SK-N-SH (cell line): ENCODE results near the gene SMG7. TPM values are rescaled to one million over a fixed set of nuclear protein-coding genes. Genes with fewer than 3 reads are reported as not detected.

Experiments
- CTCF ChIA-PET: fragments of 300-600, 350-600 bp; formaldehyde crosslinking; extraction: SDS; loops from one replicate; lab custom pipeline; 2021; lab: Yijun Ruan, JAX
- POLR2A ChIA-PET: fragments of 350-600 bp; sonication (Branson Sonifier 250); formaldehyde crosslinking; extraction: SDS; loops from one replicate; lab custom pipeline; 2020; ENCODE audit warnings: antibody characterized with exemption, inconsistent platforms; lab: Yijun Ruan, JAX
- DNase-seq: peaks from one replicate; pipeline ENCODE4 v3.0.0; 2012
- H2AFZ ChIP-seq: fragments of 200-600 bp; sonication (generic); 2 replicates; pipeline ENCODE4 v1.8.1; 2016; ENCODE audit warnings: antibody characterized with exemption, mild to moderate bottlenecking, low read depth
- H3F3A ChIP-seq: fragments of 200-600 bp; sonication (generic); replicated peaks from 2 replicates; pipeline ENCODE3; 2016; ENCODE audit warnings: antibody characterized with exemption, mild to moderate bottlenecking; ENCODE audit not compliant: insufficient read depth
- H3K27ac ChIP-seq, 2 experiments: fragments of 200-500 bp in 1 of 2; fragments of 200-600 bp in 1 of 2; sonication (Bioruptor generic) in 1 of 2; sonication (generic), shearing (Covaris generic) in 1 of 2; 2 replicates each; pipeline versions ENCODE4 v1.5.1 to v1.6.1; 2014 to 2016; ENCODE audit warnings: low read depth in 2 of 2, inconsistent platforms in 1 of 2, low read length in 1 of 2, mild to moderate bottlenecking in 1 of 2, mixed read lengths in 1 of 2
- H3K27me3 ChIP-seq: fragments of 200-600 bp; sonication (generic), shearing (Covaris generic); 2 replicates; pipeline ENCODE4 v1.6.1; 2016; ENCODE audit warnings: mixed run types; ENCODE audit not compliant: insufficient read depth
- H3K36me3 ChIP-seq, 2 experiments: fragments of 200-500 bp in 1 of 2; fragments of 200-600 bp in 1 of 2; sonication (Bioruptor generic) in 1 of 2; sonication (generic) in 1 of 2; replicated peaks in 1 of 2; 2 replicates each; pipeline versions ENCODE3 to v1.5.1; 2014 to 2016; ENCODE audit warnings: low read length in 1 of 2, mild to moderate bottlenecking in 1 of 2; ENCODE audit not compliant: insufficient read depth in 2 of 2, control insufficient read depth in 1 of 2
- H3K4me1 ChIP-seq, 2 experiments: fragments of 200-500 bp in 1 of 2; fragments of 200-600 bp in 1 of 2; sonication (Bioruptor generic) in 1 of 2; sonication (generic), shearing (Covaris generic) in 1 of 2; 2 replicates each; pipeline versions ENCODE4 v1.5.1 to v1.6.1; 2014 to 2016; ENCODE audit warnings: low read depth in 1 of 2, low read length in 1 of 2, mixed run types in 1 of 2; ENCODE audit not compliant: insufficient read depth in 2 of 2, control insufficient read depth in 1 of 2
- H3K4me2 ChIP-seq: fragments of 200-600 bp; sonication (generic), shearing (Covaris generic); 2 replicates; pipeline ENCODE4 v1.6.1; 2017; ENCODE audit warnings: mixed run types
- H3K4me3 ChIP-seq, 2 experiments: fragments of 200-500 bp in 1 of 2; fragments of 200-600 bp in 1 of 2; sonication (Bioruptor generic) in 1 of 2; sonication (generic), shearing (Covaris generic) in 1 of 2; 2 replicates each; pipeline versions ENCODE4 v1.5.1 to v1.8.1; 2014 to 2016; ENCODE audit warnings: low read depth in 2 of 2, inconsistent platforms in 1 of 2, low read length in 1 of 2, mild to moderate bottlenecking in 1 of 2, mixed read lengths in 1 of 2, moderate library complexity in 1 of 2
- H3K79me2 ChIP-seq: fragments of 200-600 bp; sonication (generic); 2 replicates; pipeline ENCODE4 v1.8.1; 2017; ENCODE audit warnings: mild to moderate bottlenecking; ENCODE audit not compliant: insufficient read depth
- H3K9ac ChIP-seq: fragments of 200-600 bp; sonication (generic); 2 replicates; pipeline ENCODE4 v1.6.1; 2017; ENCODE audit warnings: mixed run types
- H3K9me2 ChIP-seq: fragments of 200-600 bp; sonication (generic); 2 replicates; pipeline ENCODE4 v1.6.1; 2017; ENCODE audit warnings: mixed run types
- H3K9me3 ChIP-seq: fragments of 200-600 bp; sonication (generic); 2 replicates; pipeline ENCODE4 v1.6.1; 2017; ENCODE audit warnings: mixed run types, mild to moderate bottlenecking, moderate library complexity
- H4K20me1 ChIP-seq: fragments of 200-600 bp; sonication (generic); 2 replicates; pipeline ENCODE4 v1.6.1; 2017; ENCODE audit warnings: mild to moderate bottlenecking, mixed run types; ENCODE audit not compliant: insufficient read depth
- CHD2 ChIP-seq: fragments of 150-350 bp; IDR thresholded peaks from 2 replicates; pipeline ENCODE4 v1.6.1; 2018; ENCODE audit warnings: low read length; ENCODE audit not compliant: partially characterized antibody
- EZH2phosphoT487 ChIP-seq: fragments of 200-600 bp; sonication (generic); IDR thresholded peaks from 2 replicates; pipeline ENCODE4 v1.6.1; 2017; ENCODE audit warnings: low read depth, mixed run types, mild to moderate bottlenecking, antibody characterized with exemption, moderate library complexity, borderline replicate concordance
- FOXJ3 ChIP-seq: sonication (generic); formaldehyde crosslinking; IDR thresholded peaks from 2 replicates; pipeline ENCODE4 v1.5.1; 2020; ENCODE audit warnings: mild to moderate bottlenecking, missing genetic modification reagents
- FOXM1 ChIP-seq: IDR thresholded peaks from 2 replicates; pipeline ENCODE4 v1.4.0; 2012; ENCODE audit warnings: low read depth, mild to moderate bottlenecking
- GATA2 ChIP-seq: sonication (generic); formaldehyde crosslinking; IDR thresholded peaks from 2 replicates; pipeline ENCODE4 v1.5.0; 2020; ENCODE audit warnings: mild to moderate bottlenecking, missing genetic modification reagents
- JUND ChIP-seq: IDR thresholded peaks from 2 replicates; pipeline ENCODE4 v1.4.0; 2012
- MEF2A ChIP-seq: IDR thresholded peaks from 2 replicates; pipeline ENCODE4 v1.4.0; 2012; ENCODE audit warnings: low read depth, borderline replicate concordance
- MXI1 ChIP-seq: IDR thresholded peaks from 2 replicates; pipeline ENCODE4 v1.6.1; 2012; ENCODE audit warnings: mild to moderate bottlenecking, low read depth, low read length, improper control_type of control experiment
- POLR2AphosphoS5 ChIP-seq: IDR thresholded peaks from 2 replicates; pipeline ENCODE4 v1.6.1; 2012; ENCODE audit warnings: low read depth, low read length
- RAD21 ChIP-seq: IDR thresholded peaks from 2 replicates; pipeline ENCODE4 v1.6.1; 2012; ENCODE audit warnings: mild to moderate bottlenecking, low read length
- RFX5 ChIP-seq: IDR thresholded peaks from 2 replicates; pipeline ENCODE4 v1.6.1; 2012; ENCODE audit warnings: mild to moderate bottlenecking, improper control_type of control experiment, low read length
- SMC3 ChIP-seq: IDR thresholded peaks from 2 replicates; pipeline ENCODE4 v1.6.1; 2012; ENCODE audit warnings: low read depth, low read length, improper control_type of control experiment
- TAF1 ChIP-seq: IDR thresholded peaks from 2 replicates; pipeline ENCODE4 v1.6.1; 2012; ENCODE audit warnings: low read depth, mild to moderate bottlenecking, low read length, moderate library complexity, borderline replicate concordance
- YY1 ChIP-seq: IDR thresholded peaks from 2 replicates; pipeline ENCODE4 v1.4.0; 2012; ENCODE audit warnings: low read depth, mild to moderate bottlenecking
- WGBS: methylation state at CpG from one replicate; pipeline ENCODE4 v1.1.6; 2017; ENCODE audit warnings: low lambda C conversion rate; 5-methylcytosine and 5-hydroxymethylcytosine counted together
- polyA plus RNA-seq, 3 experiments: library from polyadenylated mRNA; depleted of rRNA; stranded (reverse); fragments of >200 nt; gene quantifications; 2 replicates each; pipeline ENCODE4 v1.2.3, GENCODE V29; 2012
- TF ChIP-seq, protein P1 (sequence below): IDR thresholded peaks from 2 replicates; pipeline ENCODE4 v1.4.0; 2012; ENCODE audit warnings: low read depth, borderline replicate concordance
- TF ChIP-seq, protein P2 (sequence below): fragments of 200-600 bp; sonication (generic); IDR thresholded peaks from 2 replicates; pipeline ENCODE4 v1.6.1; 2017; ENCODE audit warnings: antibody characterized with exemption, mild to moderate bottlenecking, moderate library complexity
- TF ChIP-seq, protein P3 (sequence below): IDR thresholded peaks from 2 replicates; pipeline ENCODE4 v1.4.0; 2012; ENCODE audit warnings: low read depth, borderline replicate concordance

SMG7 gene
- polyA plus RNA-seq, 1 of the 3 experiments (the other 2 are of a cell fraction): 19.8 TPM

DNA sequence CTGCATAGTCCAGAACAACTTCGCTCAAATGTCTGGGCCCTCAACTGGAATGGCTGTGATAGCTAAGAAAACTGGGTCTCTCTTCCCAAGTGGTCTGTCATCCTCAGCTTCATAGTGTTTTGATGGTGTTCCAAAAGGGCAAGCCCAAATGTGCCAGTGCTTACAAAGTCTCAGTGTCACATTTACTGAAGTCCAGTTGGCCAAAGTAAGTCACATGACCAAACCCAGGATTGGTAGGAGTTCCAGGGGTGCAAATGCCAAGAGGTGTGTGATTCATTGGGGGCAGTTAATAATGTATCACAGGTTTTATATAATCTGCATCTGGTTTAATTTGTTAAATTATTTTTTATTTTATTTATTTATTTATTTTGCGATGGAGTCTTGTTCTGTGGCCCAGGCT, 24.9 kb downstream of the SMG7 start:
- no peaks in the 10 kb centered on the region for H3K9me3 ChIP-seq
- H3K4me2 ChIP-seq: no peak overlapping the region
- no peak overlapping the region for H2AFZ ChIP-seq
- WGBS: 97% methylated on average over 2 of the region's 2 CpGs
- no peaks in the 10 kb centered on the region for H3K27me3 ChIP-seq
- peaks cover 0 to 3% of the 10 kb centered on the region in 2 experiments; a peak in 1 of 4 replicates for H3K4me1 ChIP-seq
- H3K79me2 ChIP-seq: peaks cover 99% of the 10 kb centered on the region
- peaks cover under 1% of the 10 kb centered on the region for H3F3A ChIP-seq
- no peak overlapping the region for H3K4me3 ChIP-seq
- H3K9me2 ChIP-seq: no peaks in the 10 kb centered on the region
- DNase-seq: no peak
- POLR2A ChIA-PET: no interaction called here
- H3K27ac ChIP-seq: no peak overlapping the region
- TF ChIP-seq, protein P1, sequence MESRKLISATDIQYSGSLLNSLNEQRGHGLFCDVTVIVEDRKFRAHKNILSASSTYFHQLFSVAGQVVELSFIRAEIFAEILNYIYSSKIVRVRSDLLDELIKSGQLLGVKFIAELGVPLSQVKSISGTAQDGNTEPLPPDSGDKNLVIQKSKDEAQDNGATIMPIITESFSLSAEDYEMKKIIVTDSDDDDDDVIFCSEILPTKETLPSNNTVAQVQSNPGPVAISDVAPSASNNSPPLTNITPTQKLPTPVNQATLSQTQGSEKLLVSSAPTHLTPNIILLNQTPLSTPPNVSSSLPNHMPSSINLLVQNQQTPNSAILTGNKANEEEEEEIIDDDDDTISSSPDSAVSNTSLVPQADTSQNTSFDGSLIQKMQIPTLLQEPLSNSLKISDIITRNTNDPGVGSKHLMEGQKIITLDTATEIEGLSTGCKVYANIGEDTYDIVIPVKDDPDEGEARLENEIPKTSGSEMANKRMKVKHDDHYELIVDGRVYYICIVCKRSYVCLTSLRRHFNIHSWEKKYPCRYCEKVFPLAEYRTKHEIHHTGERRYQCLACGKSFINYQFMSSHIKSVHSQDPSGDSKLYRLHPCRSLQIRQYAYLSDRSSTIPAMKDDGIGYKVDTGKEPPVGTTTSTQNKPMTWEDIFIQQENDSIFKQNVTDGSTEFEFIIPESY: no peak
- no peak for TF ChIP-seq RAD21
- no peak for TF ChIP-seq POLR2AphosphoS5
- no peak for TF ChIP-seq GATA2 (CRISPR knock-in tag)
- no peak for TF ChIP-seq TAF1
- peaks cover 76% of the 10 kb centered on the region for H4K20me1 ChIP-seq
- H3K9ac ChIP-seq: no peak overlapping the region
- CTCF ChIA-PET: interaction anchor here (1.0 kb wide), 1 partner anchor 28 kb away, joined by 3 read pairs; no protein-coding TSS in a partner anchor
- peaks cover 0 to 9% of the 10 kb centered on the region in 2 experiments for H3K36me3 ChIP-seq

DNA sequence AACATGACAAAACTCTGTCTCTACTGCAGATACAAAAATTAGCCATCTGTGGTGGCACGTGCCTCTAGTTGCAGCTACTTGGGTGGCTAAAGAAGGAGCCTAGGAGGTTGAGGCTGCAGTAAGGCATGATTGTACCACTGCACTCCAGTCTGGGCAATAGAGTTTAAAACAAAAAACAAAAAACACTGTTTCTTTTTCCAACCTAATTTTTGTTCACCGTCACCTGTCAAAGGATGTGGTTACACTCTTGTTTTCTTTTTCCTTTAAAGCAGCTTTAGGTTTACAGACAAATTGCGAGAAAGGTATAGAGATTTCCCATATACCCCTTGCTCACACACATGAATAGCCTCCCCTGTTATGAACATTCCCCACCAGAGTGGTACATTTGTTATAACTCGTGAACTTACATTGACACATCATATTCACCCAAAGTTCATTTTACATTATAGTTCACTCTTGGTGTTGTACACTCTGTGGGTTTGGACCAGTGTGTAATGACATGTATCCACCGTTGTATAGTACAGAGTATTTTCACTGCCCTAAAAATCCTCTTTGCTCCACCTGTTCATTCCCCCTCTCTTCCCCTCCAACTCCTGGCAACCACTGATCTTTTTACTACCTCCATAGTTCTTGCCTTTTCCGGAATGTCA, 26.2 kb downstream of the SMG7 start:
- POLR2A ChIA-PET: no interaction called here
- TF ChIP-seq, protein P2, sequence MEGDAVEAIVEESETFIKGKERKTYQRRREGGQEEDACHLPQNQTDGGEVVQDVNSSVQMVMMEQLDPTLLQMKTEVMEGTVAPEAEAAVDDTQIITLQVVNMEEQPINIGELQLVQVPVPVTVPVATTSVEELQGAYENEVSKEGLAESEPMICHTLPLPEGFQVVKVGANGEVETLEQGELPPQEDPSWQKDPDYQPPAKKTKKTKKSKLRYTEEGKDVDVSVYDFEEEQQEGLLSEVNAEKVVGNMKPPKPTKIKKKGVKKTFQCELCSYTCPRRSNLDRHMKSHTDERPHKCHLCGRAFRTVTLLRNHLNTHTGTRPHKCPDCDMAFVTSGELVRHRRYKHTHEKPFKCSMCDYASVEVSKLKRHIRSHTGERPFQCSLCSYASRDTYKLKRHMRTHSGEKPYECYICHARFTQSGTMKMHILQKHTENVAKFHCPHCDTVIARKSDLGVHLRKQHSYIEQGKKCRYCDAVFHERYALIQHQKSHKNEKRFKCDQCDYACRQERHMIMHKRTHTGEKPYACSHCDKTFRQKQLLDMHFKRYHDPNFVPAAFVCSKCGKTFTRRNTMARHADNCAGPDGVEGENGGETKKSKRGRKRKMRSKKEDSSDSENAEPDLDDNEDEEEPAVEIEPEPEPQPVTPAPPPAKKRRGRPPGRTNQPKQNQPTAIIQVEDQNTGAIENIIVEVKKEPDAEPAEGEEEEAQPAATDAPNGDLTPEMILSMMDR: no peak
- no peak for TF ChIP-seq SMC3
- TF ChIP-seq CHD2: no peak
- TF ChIP-seq MXI1: no peak
- no peak for TF ChIP-seq YY1
- TF ChIP-seq, protein P1: no peak
- TF ChIP-seq RFX5: no peak
- TF ChIP-seq FOXJ3 (CRISPR knock-in tag): no peak
- no peak for TF ChIP-seq FOXM1
- no peak for TF ChIP-seq MEF2A
- no peak for TF ChIP-seq GATA2 (CRISPR knock-in tag)
- TF ChIP-seq JUND: no peak
- TF ChIP-seq, protein P3, sequence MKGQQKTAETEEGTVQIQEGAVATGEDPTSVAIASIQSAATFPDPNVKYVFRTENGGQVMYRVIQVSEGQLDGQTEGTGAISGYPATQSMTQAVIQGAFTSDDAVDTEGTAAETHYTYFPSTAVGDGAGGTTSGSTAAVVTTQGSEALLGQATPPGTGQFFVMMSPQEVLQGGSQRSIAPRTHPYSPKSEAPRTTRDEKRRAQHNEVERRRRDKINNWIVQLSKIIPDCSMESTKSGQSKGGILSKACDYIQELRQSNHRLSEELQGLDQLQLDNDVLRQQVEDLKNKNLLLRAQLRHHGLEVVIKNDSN: no peak
- TF ChIP-seq EZH2phosphoT487: no peak
- no peak for TF ChIP-seq POLR2AphosphoS5
- WGBS: 94% methylated on average over 6 of the region's 6 CpGs

More for the DNA sequence above, 26.2 kb downstream of the SMG7 start:
- Histone ChIP-seq H3K9me2 (no peaks in the 10 kb centered on the region), H3F3A (peaks cover 2% of the 10 kb centered on the region), H3K4me3 (no peak overlapping the region), H3K27ac (no peak overlapping the region), H3K27me3 (no peaks in the 10 kb centered on the region), H3K36me3 (peaks cover 0 to 9% of the 10 kb centered on the region in 2 experiments), H3K4me2 (no peak overlapping the region), H3K79me2 (peaks cover 99% of the 10 kb centered on the region), H4K20me1 (peaks cover 81% of the 10 kb centered on the region), H2AFZ (no peak overlapping the region), H3K9ac (no peak overlapping the region), H3K9me3 (no peaks in the 10 kb centered on the region), H3K4me1 (peaks cover 2 to 6% of the 10 kb centered on the region in 2 experiments; a peak in 2 of 4 replicates)
- no peak for DNase-seq
- CTCF ChIA-PET: no interaction called here
